Gastrocnemius medialis (tissue), 4 donors: ENCODE data around the gene ASZ1.

Experiments
- CTCF ChIP-seq, 5 experiments: fragments of 450-650 bp in 3 of 5; fragments of 200-600 bp in 2 of 5; sonication (generic) in 2 of 5; IDR thresholded peaks in 4 of 5; conservative IDR thresholded peaks in 1 of 5; 1 replicate in 4 of 5; 2 replicates in 1 of 5; pipeline ENCODE4 v1.5.1; 2016 to 2019; ENCODE audit warnings: antibody characterized with exemption in 5 of 5, mild to moderate bottlenecking in 3 of 5, moderate library complexity in 3 of 5
- POLR2A ChIP-seq, 2 donors: fragments of 450-650 bp; IDR thresholded peaks; one replicate each; pipeline ENCODE4 v1.6.1; 2017; ENCODE audit warnings: antibody characterized with exemption in 2 of 2, mild to moderate bottlenecking in 2 of 2, moderate library complexity in 2 of 2

GRCh38 chr7:117313582-117313981, 113.7 kb downstream of the ASZ1 start:
- TF ChIP-seq POLR2A (IDR thresholded peaks at IDR 0.05) (no peak), CTCF (IDR thresholded peaks at IDR 0.05 in 4 of 5, conservative IDR thresholded peaks at IDR 0.05 in 1 of 5) (no peak)
